Stimulated activated CD8-positive, alpha-beta memory T cell treated with anti-CD3 and anti-CD28 coated beads, Interleukin-7, amount 100 ng/mL, for 24 hours (primary cell): Measurements from ENCODE around the gene FSIP1.
"Not testable (repeated sequence)": the region's sequence is repeated elsewhere in the genome, so short reads cannot be mapped to it uniquely, and the experiment has no call there.

Source experiments
- DNase-seq: peaks from one replicate; pipeline ENCODE4 v3.0.0-alpha.2; 2020; ENCODE audit warnings: low read depth

The FSIP1 gene

DNA sequence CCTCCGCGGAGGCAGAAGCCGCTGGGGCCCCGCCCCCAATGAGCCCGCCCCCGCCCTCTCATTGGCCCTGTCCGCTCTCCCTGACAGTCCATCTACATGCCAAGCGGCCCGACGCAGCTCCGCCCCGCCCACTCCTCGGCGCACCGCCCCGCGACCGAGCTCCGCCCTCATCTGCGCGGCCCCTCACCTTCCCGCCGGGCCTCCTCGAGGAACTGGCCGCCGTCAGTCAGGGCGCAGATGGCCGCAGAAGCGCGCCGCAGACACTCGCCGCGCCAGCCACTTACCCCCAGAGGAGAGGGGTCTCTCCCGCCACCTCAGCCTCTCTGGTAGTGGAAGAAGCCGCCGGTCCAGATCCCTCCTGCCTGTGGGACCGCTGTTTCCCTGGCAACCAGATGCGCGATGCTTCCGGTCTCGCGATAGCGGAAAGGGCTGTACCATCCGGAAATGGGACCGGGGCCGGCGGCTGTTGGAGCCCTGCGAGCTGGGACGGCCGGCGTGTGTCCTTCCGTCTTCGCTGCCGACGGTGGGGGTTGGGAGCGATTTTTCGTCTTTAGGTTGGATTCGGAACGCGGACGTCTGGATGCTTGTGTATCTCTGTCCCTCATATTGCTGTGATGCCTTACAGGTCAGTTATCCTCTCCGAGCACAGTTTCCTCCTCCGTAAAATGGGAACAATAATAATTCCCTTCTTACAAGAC, at the start of gene FSIP1:
FSIP1 (minus strand) TSS at position 401 of the 698 bp plus-strand sequence. CDS start 6,317 bp downstream, outside the sequence.
- DNase-seq = peak; percentile 90

DNA sequence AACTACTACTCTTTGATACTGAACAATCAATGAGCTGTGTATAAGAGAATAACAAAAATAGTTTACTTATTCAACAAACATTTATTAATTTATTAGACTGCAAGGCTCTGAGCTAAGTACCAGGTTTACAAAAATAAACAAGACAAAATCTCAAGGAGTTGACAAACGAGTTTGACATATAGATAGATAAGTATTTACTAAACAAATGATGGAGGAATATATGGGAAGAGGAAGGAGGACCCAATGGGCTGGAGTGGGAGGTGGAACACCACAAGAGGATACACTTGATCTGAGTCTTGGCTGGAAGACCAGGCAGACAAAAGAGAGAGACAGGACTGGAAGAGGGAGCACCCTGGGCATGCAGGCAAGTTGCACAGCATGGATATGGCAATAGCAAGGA, 47.5 kb upstream of the FSIP1 start:
- DNase-seq = no peak

GRCh38 chr15:39828374-39828931, 45.8 kb upstream of the FSIP1 start:
- no peak for DNase-seq

GRCh38 chr15:39826975-39827374, 44.3 kb upstream of the FSIP1 start:
- DNase-seq = no peak

- DNase-seq = no peak
Observed at GRCh38 chr15:39823634-39824033, 41.0 kb upstream of the FSIP1 start.

DNA sequence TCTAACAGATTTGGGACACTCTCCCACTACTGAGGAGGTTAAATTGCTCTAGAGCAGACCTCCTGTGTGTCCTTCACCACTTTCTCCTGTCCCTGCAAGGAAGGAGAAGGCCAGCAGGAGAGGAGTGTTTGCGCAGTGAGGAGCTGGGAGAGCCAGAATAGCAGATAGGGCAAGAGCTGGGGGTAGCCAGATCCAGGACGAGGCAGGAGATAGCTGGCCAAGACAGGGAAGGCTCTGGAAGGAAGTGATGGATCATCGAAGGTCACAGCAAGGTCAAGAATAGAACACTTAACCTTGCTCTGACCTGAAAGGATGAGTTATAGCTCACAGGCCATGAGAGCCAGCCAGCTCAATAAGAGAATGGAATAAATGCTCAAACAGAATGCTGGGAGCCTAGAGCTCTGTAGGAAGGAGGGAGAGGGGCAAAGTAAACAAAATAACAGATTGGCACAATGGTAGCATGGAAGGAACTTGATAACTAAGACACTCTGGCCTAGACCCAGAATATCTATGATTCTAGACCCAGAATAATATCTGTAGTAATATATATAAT, 37.5 kb upstream of the FSIP1 start:
- no peak for DNase-seq

GRCh38 chr15:39819533-39819932, 36.9 kb upstream of the FSIP1 start:
- DNase-seq = no peak

DNA sequence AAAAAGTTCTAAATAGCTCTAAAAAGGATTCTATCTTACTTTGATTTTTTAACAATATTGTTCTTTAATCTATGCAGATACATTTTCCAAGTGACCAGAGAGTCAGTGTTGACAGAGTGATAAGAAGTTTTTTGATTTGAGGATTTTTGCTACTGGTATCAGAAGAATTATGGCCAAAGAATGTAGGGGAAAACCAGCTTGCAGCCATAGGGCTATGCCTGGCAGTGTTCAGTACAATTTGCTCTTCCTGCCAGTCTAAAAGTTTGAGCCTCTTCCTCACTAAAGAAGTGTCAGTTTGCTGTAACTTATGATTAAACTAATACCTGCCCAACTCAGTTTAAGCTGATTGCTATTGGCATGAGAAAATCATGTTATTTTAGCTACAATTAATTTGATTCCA, 35.3 kb upstream of the FSIP1 start:
- no peak for DNase-seq

GRCh38 chr15:39814489-39814888, 31.8 kb upstream of the FSIP1 start:
- no peak for DNase-seq

- not testable (repeated sequence) for DNase-seq
Observed at GRCh38 chr15:39812651-39813050, 30.0 kb upstream of the FSIP1 start.

GRCh38 chr15:39808909-39809308, 26.3 kb upstream of the FSIP1 start:
- DNase-seq = no peak

DNA sequence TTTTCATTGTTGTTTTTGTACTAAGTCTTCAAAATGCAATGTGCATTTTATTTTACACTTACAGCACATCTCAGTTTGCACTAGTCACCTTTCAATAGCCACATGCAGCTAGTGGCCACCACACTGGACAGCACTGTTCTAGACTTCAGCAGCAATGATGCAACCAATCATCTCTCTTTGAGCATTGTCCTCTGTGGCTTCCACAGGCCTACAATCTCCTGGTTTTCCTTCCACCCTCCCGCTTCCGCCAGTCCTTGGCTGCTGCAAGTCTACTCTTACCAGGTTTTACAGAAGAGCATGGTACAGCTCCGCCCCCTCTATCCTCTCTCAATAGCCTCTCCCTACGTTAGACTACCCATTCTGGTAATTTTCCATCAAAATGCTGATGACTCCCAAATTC, 25.1 kb upstream of the FSIP1 start:
- DNase-seq = no peak

GRCh38 chr15:39804026-39804425, 21.4 kb upstream of the FSIP1 start:
- DNase-seq = no peak

GRCh38 chr15:39803016-39803415, 20.4 kb upstream of the FSIP1 start:
- no peak for DNase-seq

DNA sequence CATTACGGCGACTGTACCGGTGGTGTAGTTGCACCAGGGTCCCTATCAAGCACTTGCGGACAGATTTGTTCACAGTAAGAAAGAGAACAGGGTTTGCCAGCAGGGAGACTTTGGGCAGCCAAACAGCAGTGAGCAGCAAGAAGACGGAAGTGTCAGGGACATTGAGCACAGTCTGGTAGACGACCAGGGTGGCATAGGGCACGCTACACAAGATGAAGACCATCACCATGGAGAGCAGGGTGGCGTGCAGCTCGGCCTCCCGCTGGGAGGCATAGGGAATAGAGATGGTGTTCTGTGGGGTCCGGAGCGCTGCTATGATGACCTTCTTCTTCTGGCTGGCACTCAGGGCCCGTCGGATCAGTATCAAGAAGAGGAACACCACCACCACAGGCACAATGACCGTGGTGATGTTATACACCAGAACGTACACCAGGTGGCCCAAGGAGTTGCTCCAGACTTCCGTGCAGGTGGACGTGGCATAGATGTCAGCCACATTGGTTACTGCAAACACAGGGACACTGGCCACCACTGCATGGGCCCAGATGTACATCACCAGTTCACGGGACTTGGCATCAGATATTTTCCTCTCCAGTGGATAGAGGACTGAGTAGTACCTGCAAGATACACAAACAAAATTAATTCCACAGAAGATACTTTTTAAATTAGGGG, 19.1 kb upstream of the FSIP1 start:
- no peak for DNase-seq

DNA sequence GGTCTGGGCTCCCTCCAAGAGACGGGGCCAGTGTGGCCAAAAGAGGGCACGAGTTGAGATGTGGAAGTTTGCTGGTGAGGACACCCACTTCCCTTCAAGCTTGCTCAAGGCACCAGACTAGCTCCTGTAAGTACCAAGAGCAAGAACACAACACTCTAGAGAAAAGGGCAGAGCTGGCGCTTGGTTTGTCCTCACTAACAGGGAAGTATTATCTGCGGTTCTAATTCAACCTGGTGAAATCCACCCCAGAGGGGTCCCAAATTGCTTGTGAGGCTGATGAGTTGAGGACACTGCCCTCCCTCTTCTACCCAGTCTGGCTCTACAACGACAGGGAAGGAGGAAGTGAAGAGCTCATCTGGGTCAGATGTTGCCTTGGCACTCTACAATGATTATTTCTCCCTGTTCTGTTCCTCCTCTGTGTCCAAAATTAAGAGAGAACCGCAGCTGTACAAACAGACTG, 16.9 kb upstream of the FSIP1 start:
- no peak for DNase-seq

- no peak for DNase-seq
Observed at GRCh38 chr15:39798382-39798781, 15.7 kb upstream of the FSIP1 start.

- DNase-seq = no peak
Observed at GRCh38 chr15:39797407-39797806, 14.8 kb upstream of the FSIP1 start.

- DNase-seq = no peak
Observed at GRCh38 chr15:39796601-39797000, 14.0 kb upstream of the FSIP1 start.

DNA sequence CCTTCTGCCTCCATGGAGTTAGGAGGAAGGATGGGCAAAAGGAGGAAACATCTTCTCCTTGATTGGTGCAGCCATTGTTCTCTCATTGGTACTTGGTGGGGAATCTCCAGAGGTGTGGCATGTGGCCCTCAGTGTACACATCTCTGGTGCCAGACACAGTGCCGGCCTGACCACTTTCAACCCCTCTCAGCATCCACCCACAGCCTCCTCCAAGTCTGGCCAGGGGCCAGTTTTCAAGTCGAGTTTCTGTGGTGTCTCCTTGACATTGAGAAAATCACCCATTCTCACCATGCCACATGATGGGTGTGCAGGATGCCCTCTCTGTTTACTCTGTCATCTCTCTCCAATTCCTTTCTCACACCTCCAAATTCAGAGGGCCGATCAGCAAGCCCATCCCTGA, 12.8 kb upstream of the FSIP1 start:
- no peak for DNase-seq

- no peak for DNase-seq
Observed at GRCh38 chr15:39794954-39795353, 12.3 kb upstream of the FSIP1 start.

DNA sequence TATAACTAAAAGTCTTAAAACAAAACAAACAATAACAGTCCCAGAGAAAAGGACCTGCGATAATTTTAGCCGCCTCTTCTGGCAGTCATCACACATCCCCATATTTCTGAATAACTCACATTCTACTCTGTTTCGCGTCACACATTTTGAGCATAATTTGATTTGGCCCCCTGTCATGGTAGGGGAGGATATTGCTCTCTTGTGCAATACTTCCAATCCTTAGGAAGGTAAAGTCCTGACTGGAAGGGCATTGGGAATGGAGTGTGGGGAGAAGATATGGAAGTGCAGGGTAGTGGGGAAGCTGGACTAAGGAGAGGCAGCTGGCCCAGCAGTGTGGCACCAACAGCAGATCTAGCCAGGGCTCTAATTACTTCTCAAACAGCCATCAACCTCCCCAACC, 11.3 kb upstream of the FSIP1 start:
- DNase-seq = no peak

DNA sequence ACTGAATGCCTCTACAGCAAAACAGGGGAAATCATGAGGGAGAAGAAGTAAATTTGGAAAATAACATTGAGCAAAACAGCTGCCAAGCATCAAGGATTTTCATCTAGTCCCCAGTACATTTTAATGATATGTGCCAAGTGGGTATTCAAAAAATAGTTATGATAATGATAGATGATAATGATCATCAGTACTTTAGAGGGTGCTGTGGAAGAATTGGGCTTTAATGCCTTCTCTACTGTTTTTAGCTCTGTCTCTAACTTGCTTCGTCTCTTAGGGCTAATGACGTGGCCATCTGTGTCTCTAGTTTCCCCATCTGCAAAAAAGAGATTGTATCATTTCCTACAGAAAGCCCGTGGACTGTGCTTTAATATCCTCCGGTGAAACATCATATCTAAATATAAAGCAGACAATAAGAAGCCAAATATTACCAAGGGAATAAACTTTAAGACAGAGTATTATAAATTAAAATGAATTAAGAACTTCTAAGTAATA, 10.2 kb upstream of the FSIP1 start:
- DNase-seq = no peak
